ENCODE measurements around the gene CFTR.

- TF ChIP-seq, protein P1, sequence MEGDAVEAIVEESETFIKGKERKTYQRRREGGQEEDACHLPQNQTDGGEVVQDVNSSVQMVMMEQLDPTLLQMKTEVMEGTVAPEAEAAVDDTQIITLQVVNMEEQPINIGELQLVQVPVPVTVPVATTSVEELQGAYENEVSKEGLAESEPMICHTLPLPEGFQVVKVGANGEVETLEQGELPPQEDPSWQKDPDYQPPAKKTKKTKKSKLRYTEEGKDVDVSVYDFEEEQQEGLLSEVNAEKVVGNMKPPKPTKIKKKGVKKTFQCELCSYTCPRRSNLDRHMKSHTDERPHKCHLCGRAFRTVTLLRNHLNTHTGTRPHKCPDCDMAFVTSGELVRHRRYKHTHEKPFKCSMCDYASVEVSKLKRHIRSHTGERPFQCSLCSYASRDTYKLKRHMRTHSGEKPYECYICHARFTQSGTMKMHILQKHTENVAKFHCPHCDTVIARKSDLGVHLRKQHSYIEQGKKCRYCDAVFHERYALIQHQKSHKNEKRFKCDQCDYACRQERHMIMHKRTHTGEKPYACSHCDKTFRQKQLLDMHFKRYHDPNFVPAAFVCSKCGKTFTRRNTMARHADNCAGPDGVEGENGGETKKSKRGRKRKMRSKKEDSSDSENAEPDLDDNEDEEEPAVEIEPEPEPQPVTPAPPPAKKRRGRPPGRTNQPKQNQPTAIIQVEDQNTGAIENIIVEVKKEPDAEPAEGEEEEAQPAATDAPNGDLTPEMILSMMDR (IDR thresholded peaks at IDR 0.05): no peak
- no peak for TF ChIP-seq EZH2 (IDR thresholded peaks at IDR 0.05)
Observed at GRCh38 chr7:117673367-117673766, 193.5 kb downstream of the CFTR start.

Data from neural progenitor cell (in vitro differentiated cells).